CD14-positive monocyte (primary cell): Measurements from ENCODE around the gene MOV10. TPM values are rescaled to one million over a fixed set of nuclear protein-coding genes. Genes with fewer than 3 reads are reported as not detected.

Experiments
- DNase-seq, 3 donors: peaks; one replicate each; pipeline ENCODE4 v3.0.0-alpha.2; 2011 to 2022
- H2AFZ ChIP-seq: 2 replicates; pipeline ENCODE4 v1.6.0; 2012; ENCODE audit warnings: mild to moderate bottlenecking, low read depth, low read length, inconsistent platforms; ENCODE audit not compliant: insufficient read depth, poor library complexity, severe bottlenecking
- H3K27ac ChIP-seq, 2 donors: 1 replicate in 1 of 2; 2 replicates in 1 of 2; pipeline ENCODE4 v1.5.1; 2012 to 2013; ENCODE audit warnings: low read length in 2 of 2, control low read depth in 1 of 2, inconsistent platforms in 1 of 2, low read depth in 1 of 2, mild to moderate bottlenecking in 1 of 2
- H3K27me3 ChIP-seq, 2 donors: one replicate each; pipeline versions ENCODE4 v1.6.0 to v1.6.1; 2011 to 2013; ENCODE audit warnings: low read length in 2 of 2; ENCODE audit not compliant: control insufficient read depth in 2 of 2, insufficient read depth in 2 of 2
- H3K36me3 ChIP-seq, 2 donors: replicated peaks in 1 of 2; 1 replicate in 1 of 2; 2 replicates in 1 of 2; pipeline versions ENCODE4 v1.5.1 to v1.6.1; 2012 to 2013; ENCODE audit warnings: low read length in 2 of 2, control low read depth in 1 of 2, inconsistent platforms in 1 of 2, mild to moderate bottlenecking in 1 of 2; ENCODE audit not compliant: insufficient read depth in 2 of 2, control insufficient read depth in 1 of 2
- H3K4me1 ChIP-seq, 2 donors: 1 replicate in 1 of 2; 2 replicates in 1 of 2; pipeline versions ENCODE4 v1.5.1 to v1.6.1; 2012 to 2013; ENCODE audit warnings: low read length in 2 of 2, control low read depth in 1 of 2, inconsistent platforms in 1 of 2, mild to moderate bottlenecking in 1 of 2, moderate library complexity in 1 of 2; ENCODE audit not compliant: insufficient read depth in 2 of 2, control insufficient read depth in 1 of 2
- H3K4me2 ChIP-seq: replicated peaks from 2 replicates; pipeline ENCODE3; 2012; ENCODE audit warnings: low read length, moderate library complexity, mild to moderate bottlenecking; ENCODE audit not compliant: poor library complexity, severe bottlenecking; ENCODE audit errors: extremely low read depth
- H3K4me3 ChIP-seq, 3 experiments: fragments of 200-600 bp in 1 of 3; sonication (generic) in 1 of 3; replicated peaks in 1 of 3; 1 replicate in 2 of 3; 2 replicates in 1 of 3; pipeline ENCODE4 v1.5.1; 2011 to 2013; ENCODE audit warnings: low read length in 3 of 3, mild to moderate bottlenecking in 3 of 3, control low read depth in 2 of 3, low read depth in 2 of 3, inconsistent platforms in 1 of 3, moderate library complexity in 1 of 3
- H3K79me2 ChIP-seq: 2 replicates; pipeline ENCODE4 v1.6.0; 2012; ENCODE audit warnings: mild to moderate bottlenecking, control low read depth, inconsistent platforms, low read length, moderate library complexity; ENCODE audit not compliant: insufficient read depth
- H3K9ac ChIP-seq: 2 replicates; pipeline ENCODE4 v1.6.0; 2017; ENCODE audit warnings: low read length, mild to moderate bottlenecking; ENCODE audit not compliant: insufficient read depth, poor library complexity, severe bottlenecking
- H3K9me3 ChIP-seq, 2 donors: replicated peaks in 1 of 2; 1 replicate in 1 of 2; 2 replicates in 1 of 2; pipeline versions ENCODE4 v1.5.1 to v1.6.1; 2012 to 2013; ENCODE audit warnings: low read length in 2 of 2, control low read depth in 1 of 2; ENCODE audit not compliant: control insufficient read depth in 1 of 2, insufficient read depth in 1 of 2
- H4K20me1 ChIP-seq: 2 replicates; pipeline ENCODE4 v1.6.0; 2012; ENCODE audit warnings: mild to moderate bottlenecking, low read length, control low read depth, moderate library complexity; ENCODE audit not compliant: insufficient read depth
- H3K27ac Mint-ChIP-seq, 7 donors: one replicate each; pipeline ENCODE4 v1.8.0; 2020; ENCODE audit warnings: mild to moderate bottlenecking in 7 of 7, mixed read lengths in 7 of 7, moderate library complexity in 6 of 7, inconsistent platforms in 2 of 7
- H3K27me3 Mint-ChIP-seq, 3 donors: one replicate each; pipeline ENCODE4 v1.8.0; 2021 to 2022; ENCODE audit warnings: low read depth in 3 of 3, mild to moderate bottlenecking in 3 of 3, mixed read lengths in 3 of 3, moderate library complexity in 3 of 3, inconsistent platforms in 1 of 3
- H3K36me3 Mint-ChIP-seq, 2 donors: one replicate each; pipeline ENCODE4 v1.8.0; 2020; ENCODE audit warnings: mixed read lengths in 2 of 2, inconsistent platforms in 1 of 2, mild to moderate bottlenecking in 1 of 2
- H3K4me1 Mint-ChIP-seq: one replicate; pipeline ENCODE4 v1.8.0; 2020; ENCODE audit warnings: mild to moderate bottlenecking, mixed read lengths
- H3K4me3 Mint-ChIP-seq, 2 donors: one replicate each; pipeline ENCODE4 v1.8.0; 2020; ENCODE audit warnings: mild to moderate bottlenecking in 2 of 2, mixed read lengths in 2 of 2, moderate library complexity in 1 of 2
- H3K9me3 Mint-ChIP-seq, 7 donors: one replicate each; pipeline ENCODE4 v1.8.0; 2020 to 2022; ENCODE audit warnings: mixed read lengths in 7 of 7, mild to moderate bottlenecking in 6 of 7, moderate library complexity in 6 of 7, inconsistent platforms in 2 of 7
- CTCF ChIP-seq: fragments of 200-600 bp; IDR thresholded peaks from one replicate; pipeline ENCODE4 v1.8.0; 2022; ENCODE audit warnings: antibody characterized with exemption, mild to moderate bottlenecking
- WGBS: methylation state at CpG from one replicate; pipeline ENCODE4 v1.1.5; 2013; ENCODE audit warnings: missing lambda C conversion rate; ENCODE audit not compliant: insufficient coverage; 5-methylcytosine and 5-hydroxymethylcytosine counted together
- intact Hi-C, 2 donors: fragments of 100-400 bp; cut with micrococcal nuclease; formaldehyde crosslinking; loops; one replicate each; pipeline versions ENCODE4 v1.15.0 to v1.15.1; 2023
- polyA plus RNA-seq, 3 donors: library from polyadenylated mRNA; depleted of rRNA in 1 of 3; unstranded in 2 of 3; stranded (reverse) in 1 of 3; fragments of 300-500 nt in 2 of 3; fragments of >200 nt in 1 of 3; fragmentation: Illumina TruSeq in 2 of 3; gene quantifications; 1 replicate in 2 of 3; 2 replicates in 1 of 3; pipeline ENCODE4 v1.2.3, GENCODE V29; 2012 to 2021

Gene MOV10
- polyA plus RNA-seq, 3 donors: 12.0 to 61.2 (median 13.6) TPM

GRCh38 chr1:112707221-112708001, 33.0 kb downstream of the MOV10 start:
- no peaks in the 10 kb centered on the region for H3K79me2 ChIP-seq
- H3K4me1 ChIP-seq: peaks cover 23 to 34% of the 10 kb centered on the region in 2 donors
- intact Hi-C loops: loop anchor here (2.0 to 10.0 kb wide), 5 partner anchors 35 to 337 kb away; partner anchors contain the start of genes MOV10 (in 1 of the 2) and WNT2B (in 1 of the 2)
- H3K9me3 Mint-ChIP-seq: peaks cover 0 to 2% (median 0%) of the 10 kb centered on the region in 7 donors
- H3K4me2 ChIP-seq: peak overlapping the region; percentile 90
- no peaks in the 10 kb centered on the region for H3K36me3 ChIP-seq
- H2AFZ ChIP-seq: peak overlapping the region; percentile 79
- peaks cover 0 to 36% of the 10 kb centered on the region in 2 donors for H3K27me3 ChIP-seq
- H4K20me1 ChIP-seq: no peaks in the 10 kb centered on the region
- H3K4me1 Mint-ChIP-seq: peaks cover 32% of the 10 kb centered on the region
- H3K4me3 Mint-ChIP-seq: peak overlapping the region; percentile 69 to 80
- whole genome bisulfite sequencing: 4% methylated on average over 24 of the region's 42 CpGs
- H3K36me3 Mint-ChIP-seq: peaks cover 4 to 5% of the 10 kb centered on the region in 2 donors
- peak; percentile 47 to 75 (median 72) for DNase-seq
- no peak overlapping the region for H3K27ac ChIP-seq
- peak overlapping the region in 2 of 7 donors; percentile 45 to 77 for H3K27ac Mint-ChIP-seq
- H3K27me3 Mint-ChIP-seq: peaks cover 32 to 61% (median 33%) of the 10 kb centered on the region in 3 donors
- no peaks in the 10 kb centered on the region for H3K9me3 ChIP-seq
- TF ChIP-seq CTCF: peak; percentile 94
- H3K4me3 ChIP-seq: peak overlapping the region; percentile 41 to 79 (median 73)
- H3K9ac ChIP-seq: peak overlapping the region; percentile 69

- H3K4me2 ChIP-seq: no peak overlapping the region
- no peaks in the 10 kb centered on the region for H3K9me3 ChIP-seq
- H4K20me1 ChIP-seq: no peaks in the 10 kb centered on the region
- Mint-ChIP-seq H3K4me3 (peak overlapping the region; percentile 69 to 80), H3K9me3 (peaks cover 0 to 2% (median 0%) of the 10 kb centered on the region in 7 donors), H3K36me3 (peaks cover 3 to 4% of the 10 kb centered on the region in 2 donors), H3K27ac (no peak overlapping the region), H3K4me1 (peaks cover 30% of the 10 kb centered on the region), H3K27me3 (peaks cover 32 to 65% (median 36%) of the 10 kb centered on the region in 3 donors)
- no peak overlapping the region for H3K4me3 ChIP-seq
- TF ChIP-seq CTCF: no peak
- no peak for DNase-seq
- 73% methylated on average over 3 of the region's 6 CpGs for WGBS
- H3K4me1 ChIP-seq: peaks cover 22 to 33% of the 10 kb centered on the region in 2 donors
- no peaks in the 10 kb centered on the region for H3K79me2 ChIP-seq
- intact Hi-C loops: loop anchor here (2.0 to 10.0 kb wide), 5 partner anchors 36 to 337 kb away; partner anchors contain the start of genes MOV10 (in 1 of the 2) and WNT2B (in 1 of the 2)
- no peak overlapping the region for H3K27ac ChIP-seq
- no peak overlapping the region for H3K9ac ChIP-seq
- peaks cover 0 to 36% of the 10 kb centered on the region in 2 donors for H3K27me3 ChIP-seq
- H3K36me3 ChIP-seq: no peaks in the 10 kb centered on the region
- no peak overlapping the region for H2AFZ ChIP-seq
These were observed 33.6 kb downstream of the MOV10 start for GRCh38 chr1:112708002-112708448.
